Activated CD8-positive, alpha-beta T cell treated with anti-CD3 and anti-CD28 coated beads for 36 hours (primary cell): Measurements from ENCODE around the gene CEACAM1. TPM values are rescaled to one million over a fixed set of nuclear protein-coding genes. Genes with fewer than 3 reads are reported as not detected.
"Not testable (repeated sequence)": the region's sequence is repeated elsewhere in the genome, so short reads cannot be mapped to it uniquely, and the experiment has no call there.

ENCODE experiments used
- ATAC-seq: fragments of 200-7000 bp; cut with Tn5 transposase; one replicate; pipeline ENCODE4 v1.10.0; 2021; ENCODE audit warnings: mild to moderate bottlenecking, moderate library complexity
- CTCF ChIA-PET: fragments of 350-600 bp; sonication (Branson Sonifier 250); formaldehyde crosslinking; loops from one replicate; lab custom pipeline; 2021; ENCODE audit warnings: antibody characterized with exemption; lab: Charles Lee
- POLR2A ChIA-PET: fragments of 350-600 bp; sonication (Branson Sonifier 250); formaldehyde crosslinking; loops from one replicate; lab custom pipeline; 2021; ENCODE audit warnings: antibody characterized with exemption; lab: Charles Lee
- DNase-seq: peaks from one replicate; pipeline ENCODE4 v3.0.0-alpha.2; 2020
- H3K27ac Mint-ChIP-seq: one replicate; pipeline ENCODE4 v1.8.0; 2021; ENCODE audit warnings: mild to moderate bottlenecking, mixed read lengths
- H3K27me3 Mint-ChIP-seq: one replicate; pipeline ENCODE4 v1.8.0; 2021; ENCODE audit warnings: mixed read lengths
- H3K36me3 Mint-ChIP-seq: one replicate; pipeline ENCODE4 v1.8.0; 2021; ENCODE audit warnings: low read depth, mixed read lengths
- H3K4me1 Mint-ChIP-seq: one replicate; pipeline ENCODE4 v1.8.0; 2021; ENCODE audit warnings: low read depth, mixed read lengths
- H3K4me3 Mint-ChIP-seq: one replicate; pipeline ENCODE4 v1.8.0; 2021; ENCODE audit warnings: mild to moderate bottlenecking, moderate library complexity, mixed read lengths
- H3K9me3 Mint-ChIP-seq: one replicate; pipeline ENCODE4 v1.8.0; 2021; ENCODE audit warnings: mixed read lengths
- intact Hi-C: fragments of 100-400 bp; cut with micrococcal nuclease; formaldehyde crosslinking; loops from one replicate; pipeline ENCODE4 v1.10.0; 2022
- total RNA-seq, 2 experiments: library from RNA; stranded (reverse); gene quantifications; one replicate each; pipeline ENCODE4 v1.2.3, GENCODE V29; 2021
- TF ChIP-seq, protein P1 (sequence below): fragments of 200-600 bp; IDR thresholded peaks from one replicate; pipeline ENCODE4 v1.8.0; 2022; ENCODE audit warnings: antibody characterized with exemption, mild to moderate bottlenecking

The CEACAM1 gene
- total RNA-seq, 2 experiments from 2014 or later = 5.2 to 5.3 TPM

DNA sequence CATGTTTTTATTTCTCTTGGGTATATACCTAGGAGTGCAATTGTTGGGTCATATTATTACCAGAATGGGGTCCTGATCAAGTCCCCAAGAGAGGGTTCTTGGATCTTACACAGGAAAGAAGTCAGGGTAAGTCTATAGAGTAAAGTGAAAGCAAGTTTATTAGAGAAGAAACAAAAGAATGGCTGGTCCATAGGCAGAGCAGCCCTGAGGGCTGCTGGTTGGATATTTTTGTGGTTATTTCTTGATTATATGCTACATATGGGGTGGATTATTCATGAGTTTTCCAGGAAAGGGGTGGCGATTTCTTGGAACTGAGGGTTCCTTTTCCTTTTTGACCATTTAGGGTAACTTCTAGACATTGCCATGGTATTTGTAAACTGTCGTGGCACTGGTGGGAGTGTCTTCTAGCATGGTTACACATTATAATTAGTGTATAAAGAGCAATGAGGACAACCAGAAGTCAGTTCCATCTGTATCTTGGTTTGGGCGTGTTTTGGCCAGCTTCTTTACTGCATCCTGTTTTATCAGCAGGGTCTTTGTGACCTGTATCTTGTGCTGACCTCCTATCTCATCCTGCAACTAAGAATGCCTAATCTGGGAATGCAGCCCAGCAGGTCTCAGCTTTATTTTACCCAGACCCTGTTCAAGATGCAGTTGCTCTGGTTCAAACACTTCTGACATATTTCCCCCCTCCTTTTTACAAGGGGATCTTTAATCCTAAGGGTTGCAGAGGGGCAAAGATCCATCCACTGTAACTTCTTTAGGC lies 41.1 kb downstream of the CEACAM1 start:
- ATAC-seq = peak; percentile 77
- Mint-ChIP-seq H3K4me3 (no peak overlapping the region), H3K27me3 (peaks cover 2% of the 10 kb centered on the region), H3K36me3 (peaks cover 2% of the 10 kb centered on the region), H3K9me3 (no peaks in the 10 kb centered on the region), H3K4me1 (peaks cover 14% of the 10 kb centered on the region), H3K27ac (no peak overlapping the region)
- POLR2A ChIA-PET = no interaction called here
- CTCF ChIA-PET = no interaction called here
- peak; percentile 63 for DNase-seq
- TF ChIP-seq, protein P1, sequence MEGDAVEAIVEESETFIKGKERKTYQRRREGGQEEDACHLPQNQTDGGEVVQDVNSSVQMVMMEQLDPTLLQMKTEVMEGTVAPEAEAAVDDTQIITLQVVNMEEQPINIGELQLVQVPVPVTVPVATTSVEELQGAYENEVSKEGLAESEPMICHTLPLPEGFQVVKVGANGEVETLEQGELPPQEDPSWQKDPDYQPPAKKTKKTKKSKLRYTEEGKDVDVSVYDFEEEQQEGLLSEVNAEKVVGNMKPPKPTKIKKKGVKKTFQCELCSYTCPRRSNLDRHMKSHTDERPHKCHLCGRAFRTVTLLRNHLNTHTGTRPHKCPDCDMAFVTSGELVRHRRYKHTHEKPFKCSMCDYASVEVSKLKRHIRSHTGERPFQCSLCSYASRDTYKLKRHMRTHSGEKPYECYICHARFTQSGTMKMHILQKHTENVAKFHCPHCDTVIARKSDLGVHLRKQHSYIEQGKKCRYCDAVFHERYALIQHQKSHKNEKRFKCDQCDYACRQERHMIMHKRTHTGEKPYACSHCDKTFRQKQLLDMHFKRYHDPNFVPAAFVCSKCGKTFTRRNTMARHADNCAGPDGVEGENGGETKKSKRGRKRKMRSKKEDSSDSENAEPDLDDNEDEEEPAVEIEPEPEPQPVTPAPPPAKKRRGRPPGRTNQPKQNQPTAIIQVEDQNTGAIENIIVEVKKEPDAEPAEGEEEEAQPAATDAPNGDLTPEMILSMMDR = no peak
- intact Hi-C loops = no loop called here

DNA sequence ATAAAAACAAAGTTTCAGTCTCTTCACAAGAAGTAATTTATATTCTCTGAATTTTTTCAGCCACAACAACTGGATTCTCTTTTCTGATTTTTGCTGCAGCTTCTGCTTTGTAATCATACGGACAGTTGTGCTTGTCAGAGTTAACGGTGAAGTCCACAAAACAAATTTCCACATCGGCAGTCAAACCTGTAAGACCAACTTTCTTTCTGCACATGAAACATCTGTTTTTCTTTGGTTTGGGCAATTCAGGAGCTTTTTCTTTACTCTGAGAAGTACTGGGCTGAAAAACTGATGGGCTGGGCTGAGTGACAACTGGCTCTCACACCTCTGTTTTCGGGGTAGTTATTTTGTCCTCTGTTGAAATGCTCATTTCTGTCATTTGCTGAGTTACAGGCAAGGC lies 43.2 kb downstream of the CEACAM1 start:
- H3K36me3 Mint-ChIP-seq = not testable (repeated sequence)

GRCh38 chr19:42480335-42481095 lies 47.8 kb downstream of the CEACAM1 start:
- peaks cover 2% of the 10 kb centered on the region for H3K36me3 Mint-ChIP-seq
- DNase-seq (peak; percentile 65), ATAC-seq (peak; percentile 82)
- H3K9me3 Mint-ChIP-seq = no peaks in the 10 kb centered on the region
- H3K4me3 Mint-ChIP-seq = peak overlapping the region; percentile 22
- intact Hi-C loops = no loop called here
- peaks cover 16% of the 10 kb centered on the region for H3K4me1 Mint-ChIP-seq
- H3K27me3 Mint-ChIP-seq = peaks cover 2% of the 10 kb centered on the region
- H3K27ac Mint-ChIP-seq = peak overlapping the region; percentile 84
- POLR2A ChIA-PET = no interaction called here
- CTCF ChIA-PET = interaction anchor here (1.4 to 3.2 kb wide), 3 partner anchors 30 to 48 kb away, joined by 5 to 11 read pairs (median 7); partner anchors contain the start of gene CEACAM1
- TF ChIP-seq, protein P1 = no peak

More for the DNA sequence above, 43.2 kb downstream of the CEACAM1 start:
- H3K27me3 Mint-ChIP-seq, intact Hi-C loops, DNase-seq, H3K4me3 Mint-ChIP-seq, ATAC-seq, POLR2A ChIA-PET, H3K9me3 Mint-ChIP-seq: not testable (repeated sequence)
- peaks cover 27% of the 10 kb centered on the region for H3K4me1 Mint-ChIP-seq
- H3K27ac Mint-ChIP-seq = peak overlapping the region; percentile 7
- CTCF ChIA-PET = interaction anchor here (0.7 to 3.3 kb wide), 2 partner anchors 44 kb away, joined by 3 to 16 read pairs; partner anchors contain the start of gene CEACAM1

DNA sequence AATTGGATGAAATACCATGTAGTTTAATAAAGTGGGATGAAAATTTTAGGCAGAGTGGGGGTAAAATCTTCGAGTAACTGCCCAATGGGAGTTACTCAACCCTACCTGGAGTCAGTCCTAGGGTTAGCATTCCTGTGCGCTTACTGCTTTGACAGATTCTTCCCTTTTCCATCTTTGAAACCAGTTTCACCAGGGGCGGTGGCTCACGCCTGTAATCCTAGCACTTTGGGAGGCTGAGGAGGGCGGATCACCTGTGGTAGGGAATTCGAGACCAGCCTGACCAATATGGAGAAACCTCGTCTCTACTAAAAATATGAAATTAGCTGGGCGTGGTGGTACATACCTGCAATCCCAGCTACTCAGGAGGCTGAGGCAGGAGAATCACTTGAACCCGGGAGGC lies 48.5 kb downstream of the CEACAM1 start:
- POLR2A ChIA-PET = interaction anchor here (0.9 kb wide), 1 partner anchor 10 kb away, joined by 4 read pairs; no protein-coding TSS in a partner anchor

More for the DNA sequence above, 48.5 kb downstream of the CEACAM1 start:
- Mint-ChIP-seq H3K4me3 (no peak overlapping the region), H3K4me1 (peaks cover 16% of the 10 kb centered on the region), H3K27me3 (peaks cover 2% of the 10 kb centered on the region), H3K9me3 (no peaks in the 10 kb centered on the region), H3K36me3 (peaks cover 2% of the 10 kb centered on the region), H3K27ac (no peak overlapping the region)
- CTCF ChIA-PET = interaction anchor here (1.4 to 3.2 kb wide), 3 partner anchors 29 to 49 kb away, joined by 5 to 11 read pairs (median 7); partner anchors contain the start of gene CEACAM1
- intact Hi-C loops = no loop called here
- ATAC-seq (no peak), DNase-seq (no peak)
- TF ChIP-seq, protein P1 = no peak
